Aorta (tissue), 5 donors: Measurements from ENCODE around the gene CTBS. TPM values are rescaled to one million over a fixed set of nuclear protein-coding genes. Genes with fewer than 3 reads are reported as not detected.
"Not testable (repeated sequence)": the region's sequence is repeated elsewhere in the genome, so short reads cannot be mapped to it uniquely, and the experiment has no call there.

ENCODE experiments used
- ATAC-seq: fragments of 200-7000 bp; cut with Tn5 transposase; one replicate; pipeline ENCODE4 v1.9.1; 2022; ENCODE audit warnings: moderate library complexity; ENCODE audit not compliant: low FRiP score
- DNase-seq, 2 donors: peaks; one replicate each; pipeline ENCODE4 v3.0.0-alpha.2; 2020
- H3K27ac ChIP-seq, 2 donors: one replicate each; pipeline ENCODE4 v1.5.1; 2013; ENCODE audit warnings: low read length in 2 of 2, mild to moderate bottlenecking in 2 of 2, moderate library complexity in 2 of 2, control low read depth in 1 of 2, inconsistent platforms in 1 of 2, low read depth in 1 of 2
- H3K27me3 ChIP-seq, 2 donors: one replicate each; pipeline ENCODE4 v1.6.1; 2013; ENCODE audit warnings: control low read depth in 1 of 2, low read length in 1 of 2, mild to moderate bottlenecking in 1 of 2, moderate library complexity in 1 of 2; ENCODE audit not compliant: insufficient read depth in 2 of 2, control insufficient read depth in 1 of 2
- H3K36me3 ChIP-seq, 2 donors: one replicate each; pipeline ENCODE4 v1.6.1; 2013; ENCODE audit warnings: control low read depth in 1 of 2, low read length in 1 of 2, mild to moderate bottlenecking in 1 of 2; ENCODE audit not compliant: insufficient read depth in 2 of 2, control insufficient read depth in 1 of 2
- H3K4me1 ChIP-seq, 2 donors: one replicate each; pipeline ENCODE4 v1.6.1; 2013; ENCODE audit warnings: low read length in 2 of 2, control low read depth in 1 of 2, mild to moderate bottlenecking in 1 of 2, moderate library complexity in 1 of 2; ENCODE audit not compliant: insufficient read depth in 2 of 2, control insufficient read depth in 1 of 2
- H3K4me3 ChIP-seq, 2 donors: one replicate each; pipeline ENCODE4 v1.5.1; 2013; ENCODE audit warnings: low read length in 2 of 2, control low read depth in 1 of 2, mild to moderate bottlenecking in 1 of 2
- H3K9me3 ChIP-seq: one replicate; pipeline ENCODE4 v1.6.1; 2013; ENCODE audit warnings: mild to moderate bottlenecking, low read length; ENCODE audit not compliant: control insufficient read depth
- WGBS, 2 donors: extraction: QIAGEN DNeasy Blood & Tissue Kit; methylation state at CpG; one replicate each; pipeline ENCODE4 v1.1.7; 2013; 5-methylcytosine and 5-hydroxymethylcytosine counted together
- intact Hi-C, 2 donors: fragments of 100-400 bp; cut with DNase I; formaldehyde crosslinking; loops; one replicate each; pipeline versions ENCODE4 v1.14.2 to v1.15.0; 2022
- polyA plus RNA-seq, 2 donors: library from polyadenylated mRNA; stranded (reverse); fragments of 200-250 nt; gene quantifications; one replicate each; pipeline ENCODE4 v1.2.3, GENCODE V29; 2013
- total RNA-seq, 2 donors: library from RNA; stranded (reverse); fragmentation: NEBNext Ultra II Directional; extraction: Animal tissue kit (Norgen Biotek cat#: 25700); gene quantifications; one replicate each; pipeline ENCODE4 v1.2.1, GENCODE V29; 2021
- donor health status: healthy with polysubstance abuse.
- donor health status: Bipolar disorder and iron deficiency.
- donor health status: DM: no; HTN: no; CAD: no.
- donor health status: DM: no; HTN: no; CAD: no.
- donor health status: DM: yes; HTN: yes; CAD: no.

The CTBS gene
- total and polyA plus RNA-seq, 4 donors, result 24.2 to 27.9 (median 25.6) TPM

GRCh38 chr1:84508510-84508909, 65.7 kb downstream of the CTBS start:
- Histone ChIP-seq H3K36me3 (no peaks in the 10 kb centered on the region), H3K4me1 (peaks cover 1 to 10% of the 10 kb centered on the region in 2 donors), H3K9me3 (no peaks in the 10 kb centered on the region), H3K27ac (no peak overlapping the region), H3K27me3 (no peaks in the 10 kb centered on the region), H3K4me3 (no peak overlapping the region)
- no peak for ATAC-seq
- DNase-seq, result no peak
- WGBS, 2 donors, result 98 to 100% methylated on average over 1 of the region's 1 CpG
- intact Hi-C loops, result loop anchor here (5.0 kb wide), 2 partner anchors 64 to 94 kb away; partner anchors contain the start of gene CTBS (in 1 of the 2)

- 90 to 96% methylated on average over 14 of the region's 14 CpGs for WGBS, 2 donors
- H3K36me3 ChIP-seq, DNase-seq, H3K27ac ChIP-seq, ATAC-seq, H3K4me3 ChIP-seq, H3K9me3 ChIP-seq, H3K4me1 ChIP-seq, H3K27me3 ChIP-seq: not testable (repeated sequence)
- intact Hi-C loops, result loop anchor here (2.0 to 5.0 kb wide), 3 partner anchors 64 to 94 kb away; partner anchors contain the start of gene CTBS (in 1 of the 2)
These were observed 66.4 kb downstream of the CTBS start for GRCh38 chr1:84507887-84508286.

GRCh38 chr1:84506729-84507453, 67.3 kb downstream of the CTBS start:
- Histone ChIP-seq H3K9me3 (no peaks in the 10 kb centered on the region), H3K4me3 (peak overlapping the region; percentile 48 to 69), H3K27ac (peak overlapping the region in 1 of 2 donors; percentile 85), H3K4me1 (peaks cover 1 to 10% of the 10 kb centered on the region in 2 donors), H3K36me3 (no peaks in the 10 kb centered on the region), H3K27me3 (no peaks in the 10 kb centered on the region)
- ATAC-seq (no peak), DNase-seq (no peak)
- intact Hi-C loops, result loop anchor here (2.0 to 5.0 kb wide), 3 partner anchors 65 to 95 kb away; partner anchors contain the start of gene CTBS (in 1 of the 2)
- WGBS, 2 donors, result 20% methylated on average over 26 of the region's 26 CpGs

- H3K36me3 ChIP-seq, result no peaks in the 10 kb centered on the region
- peaks cover 1 to 10% of the 10 kb centered on the region in 2 donors for H3K4me1 ChIP-seq
- peak within 1 kb of the TSS; percentile 48 to 69 for H3K4me3 ChIP-seq
- ATAC-seq, result peak; percentile 99
- peak within 1 kb of the TSS; percentile 5 to 85 for H3K27ac ChIP-seq
- WGBS, 2 donors, result 1% methylated on average over 46 to 60 of the region's 60 CpGs
- no peaks in the 10 kb centered on the region for H3K27me3 ChIP-seq
- peak; percentile 99 to 100 for DNase-seq
- H3K9me3 ChIP-seq, result no peaks in the 10 kb centered on the region
- intact Hi-C loops, result loop anchor here (2.0 to 5.0 kb wide), 3 partner anchors 66 to 96 kb away; partner anchors contain the start of gene CTBS (in 1 of the 2)
These were observed 68.1 kb downstream of the CTBS start, which contains the start of the genes GNG5 and SPATA1 for GRCh38 chr1:84506002-84506728. Gene GNG5 (minus strand): TSS chr1:84506581. CDS start chr1:84506091, 490 bp downstream. Gene SPATA1 (plus strand): TSS chr1:84506386. CDS start chr1:84516360, 9,974 bp downstream.

- Histone ChIP-seq H3K27me3 (no peaks in the 10 kb centered on the region), H3K36me3 (no peaks in the 10 kb centered on the region), H3K27ac (peak overlapping the region; percentile 5 to 76), H3K9me3 (no peaks in the 10 kb centered on the region), H3K4me3 (peak overlapping the region; percentile 48 to 63), H3K4me1 (peaks cover 1 to 10% of the 10 kb centered on the region in 2 donors)
- DNase-seq (peak in 1 of 2 donors; percentile 78), ATAC-seq (peak; percentile 89)
- WGBS, 2 donors, result 0% methylated on average over 31 to 47 of the region's 47 CpGs
- intact Hi-C loops, result loop anchor here (2.0 to 5.0 kb wide), 4 partner anchors 27 to 97 kb away; partner anchors contain the start of genes CTBS (in 1 of the 2) and RPF1 (in 1 of the 2)
These were observed 68.7 kb downstream of the CTBS start for GRCh38 chr1:84505493-84506001.

GRCh38 chr1:84504580-84505492, 69.4 kb downstream of the CTBS start:
- Histone ChIP-seq H3K4me1 (peaks cover 1 to 10% of the 10 kb centered on the region in 2 donors), H3K4me3 (peak overlapping the region; percentile 48 to 63), H3K27ac (peak overlapping the region; percentile 5 to 76), H3K9me3 (no peaks in the 10 kb centered on the region), H3K27me3 (no peaks in the 10 kb centered on the region), H3K36me3 (peaks cover 0 to 2% of the 10 kb centered on the region in 2 donors)
- intact Hi-C loops, result loop anchor here (2.0 to 5.0 kb wide), 3 partner anchors 26 to 97 kb away; partner anchors contain the start of genes CTBS (in 1 of the 2) and RPF1 (in 1 of the 2)
- no peak for ATAC-seq
- no peak for DNase-seq
- WGBS, 2 donors, result 3% methylated on average over 17 of the region's 17 CpGs

GRCh38 chr1:84502927-84503326, 71.3 kb downstream of the CTBS start:
- peaks cover 0 to 4% of the 10 kb centered on the region in 2 donors for H3K36me3 ChIP-seq
- peaks cover 1 to 10% of the 10 kb centered on the region in 2 donors for H3K4me1 ChIP-seq
- WGBS, 2 donors, result 26% methylated on average over 5 of the region's 5 CpGs
- no peaks in the 10 kb centered on the region for H3K27me3 ChIP-seq
- no peak overlapping the region for H3K4me3 ChIP-seq
- no peaks in the 10 kb centered on the region for H3K9me3 ChIP-seq
- ATAC-seq (no peak), DNase-seq (no peak)
- H3K27ac ChIP-seq, result no peak overlapping the region
- intact Hi-C loops, result no loop called here
